Measurements from ENCODE around the gene FCN3. TPM values are rescaled to one million over a fixed set of nuclear protein-coding genes. Genes with fewer than 3 reads are reported as not detected.

FCN3 gene
- total RNA-seq, 2 donors from 2014 or later: 0.26 TPM; not detected in 1

- no peak overlapping the region for H3K9ac ChIP-seq (ENCODE audit: extremely low read depth, low read length, poor library complexity, severe bottlenecking)
- H3K27me3 ChIP-seq (ENCODE audit: control insufficient read depth, insufficient read depth, low read length, poor library complexity, severe bottlenecking): no peaks in the 10 kb centered on the region
- Mint-ChIP-seq H3K4me3 (no peak overlapping the region), H3K9me3 (no peaks in the 10 kb centered on the region), H3K27me3 (ENCODE audit: insufficient read depth) (no peaks in the 10 kb centered on the region), H3K27ac (peak overlapping the region; percentile 52), H3K36me3 (ENCODE audit: low read depth) (peaks cover 25% of the 10 kb centered on the region), H3K4me1 (peaks cover 27% of the 10 kb centered on the region)
- no peak overlapping the region for H3K4me3 ChIP-seq (ENCODE audit: low read length)
- H3K27ac ChIP-seq (ENCODE audit: low read depth, low read length): peak overlapping the region; percentile 3
- peaks cover 13% of the 10 kb centered on the region for H3K36me3 ChIP-seq (ENCODE audit: control insufficient read depth, insufficient read depth, low read length)
- 84 to 88% methylated on average over 4 to 6 of the region's 6 CpGs for WGBS, 2 experiments (ENCODE audit: insufficient coverage in 1 of 2, insufficient read length in 1 of 2)
- TF ChIP-seq CTCF (conservative IDR thresholded peaks at IDR 0.05): no peak
- no peaks in the 10 kb centered on the region for H3K9me3 ChIP-seq (ENCODE audit: control insufficient read depth, low read length)
- H3K4me1 ChIP-seq (ENCODE audit: control insufficient read depth, insufficient read depth, low read length): no peaks in the 10 kb centered on the region
- DNase-seq: peak; percentile 50
Measured at GRCh38 chr1:27338751-27339150, 35.9 kb downstream of the FCN3 start.

GRCh38 chr1:27336756-27337155, 37.9 kb downstream of the FCN3 start:
- no peak overlapping the region for H3K4me3 ChIP-seq (ENCODE audit: low read length)
- WGBS, 2 experiments (ENCODE audit: insufficient coverage in 1 of 2, insufficient read length in 1 of 2): 83 to 93% methylated on average over 3 to 5 of the region's 5 CpGs
- no peak for TF ChIP-seq CTCF (conservative IDR thresholded peaks at IDR 0.05)
- no peak overlapping the region for H3K4me3 Mint-ChIP-seq
- no peak overlapping the region for H3K27ac ChIP-seq (ENCODE audit: low read depth, low read length)
- H3K36me3 Mint-ChIP-seq (ENCODE audit: low read depth): peaks cover 44% of the 10 kb centered on the region
- H3K9me3 ChIP-seq (ENCODE audit: control insufficient read depth, low read length): no peaks in the 10 kb centered on the region
- DNase-seq: peak; percentile 41
- H3K9ac ChIP-seq (ENCODE audit: extremely low read depth, low read length, poor library complexity, severe bottlenecking): no peak overlapping the region
- no peak overlapping the region for H3K27ac Mint-ChIP-seq
- no peaks in the 10 kb centered on the region for H3K27me3 ChIP-seq (ENCODE audit: control insufficient read depth, insufficient read depth, low read length, poor library complexity, severe bottlenecking)
- no peaks in the 10 kb centered on the region for H3K27me3 Mint-ChIP-seq (ENCODE audit: insufficient read depth)
- H3K4me1 ChIP-seq (ENCODE audit: control insufficient read depth, insufficient read depth, low read length): no peaks in the 10 kb centered on the region
- peaks cover 16% of the 10 kb centered on the region for H3K4me1 Mint-ChIP-seq
- no peaks in the 10 kb centered on the region for H3K9me3 Mint-ChIP-seq
- H3K36me3 ChIP-seq (ENCODE audit: control insufficient read depth, insufficient read depth, low read length): peaks cover 31% of the 10 kb centered on the region

GRCh38 chr1:27335506-27336422, 38.9 kb downstream of the FCN3 start:
- H3K9ac ChIP-seq (ENCODE audit: extremely low read depth, low read length, poor library complexity, severe bottlenecking): no peak overlapping the region
- Mint-ChIP-seq H3K4me1 (peaks cover 8% of the 10 kb centered on the region), H3K4me3 (no peak overlapping the region), H3K27ac (no peak overlapping the region), H3K9me3 (no peaks in the 10 kb centered on the region), H3K27me3 (ENCODE audit: insufficient read depth) (no peaks in the 10 kb centered on the region), H3K36me3 (ENCODE audit: low read depth) (peaks cover 44% of the 10 kb centered on the region)
- no peak for TF ChIP-seq CTCF (conservative IDR thresholded peaks at IDR 0.05)
- H3K27ac ChIP-seq (ENCODE audit: low read depth, low read length): no peak overlapping the region
- H3K36me3 ChIP-seq (ENCODE audit: control insufficient read depth, insufficient read depth, low read length): peaks cover 39% of the 10 kb centered on the region
- peak; percentile 49 for DNase-seq
- 94 to 98% methylated on average over 8 to 17 of the region's 17 CpGs for WGBS, 2 experiments (ENCODE audit: insufficient coverage in 1 of 2, insufficient read length in 1 of 2)
- H3K4me1 ChIP-seq (ENCODE audit: control insufficient read depth, insufficient read depth, low read length): no peaks in the 10 kb centered on the region
- no peak overlapping the region for H3K4me3 ChIP-seq (ENCODE audit: low read length)
- no peaks in the 10 kb centered on the region for H3K27me3 ChIP-seq (ENCODE audit: control insufficient read depth, insufficient read depth, low read length, poor library complexity, severe bottlenecking)
- no peaks in the 10 kb centered on the region for H3K9me3 ChIP-seq (ENCODE audit: control insufficient read depth, low read length)

Measured in endodermal cell (in vitro differentiated cells).